PC-9 (cell line): ENCODE results near the gene TMEM132D.

ENCODE experiments used
- EZH2 ChIP-seq: fragments of 200-600 bp; sonication (generic); IDR thresholded peaks from 2 replicates; pipeline ENCODE4 v1.8.0; 2017; ENCODE audit warnings: antibody characterized with exemption, low read depth
- TF ChIP-seq, protein P1 (sequence below): fragments of 200-600 bp; sonication (generic); conservative IDR thresholded peaks from 2 replicates; pipeline ENCODE4 v1.6.1; 2017; ENCODE audit warnings: mixed run types, antibody characterized with exemption, mild to moderate bottlenecking, moderate library complexity

DNA sequence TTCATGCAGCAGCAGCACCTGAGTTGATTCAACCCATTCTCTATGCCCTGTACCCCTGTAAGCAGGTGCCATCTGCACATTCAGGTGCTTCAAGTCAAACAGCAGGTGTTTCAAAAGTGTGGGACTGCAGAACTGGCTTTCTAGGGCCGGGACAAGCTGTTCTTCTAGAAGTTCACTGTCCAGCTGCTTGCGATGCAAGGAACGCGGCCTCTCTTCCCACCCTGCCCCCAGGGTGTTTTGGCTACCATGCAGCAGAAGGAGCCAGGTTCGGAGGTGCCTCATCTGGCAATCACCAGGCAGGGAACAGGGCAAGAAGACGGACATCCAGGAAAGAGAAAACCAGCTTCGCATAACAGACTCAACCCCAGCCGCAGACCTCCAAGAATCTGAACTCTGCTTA lies 35.2 kb downstream of the TMEM132D start:
- TF ChIP-seq, protein P1, sequence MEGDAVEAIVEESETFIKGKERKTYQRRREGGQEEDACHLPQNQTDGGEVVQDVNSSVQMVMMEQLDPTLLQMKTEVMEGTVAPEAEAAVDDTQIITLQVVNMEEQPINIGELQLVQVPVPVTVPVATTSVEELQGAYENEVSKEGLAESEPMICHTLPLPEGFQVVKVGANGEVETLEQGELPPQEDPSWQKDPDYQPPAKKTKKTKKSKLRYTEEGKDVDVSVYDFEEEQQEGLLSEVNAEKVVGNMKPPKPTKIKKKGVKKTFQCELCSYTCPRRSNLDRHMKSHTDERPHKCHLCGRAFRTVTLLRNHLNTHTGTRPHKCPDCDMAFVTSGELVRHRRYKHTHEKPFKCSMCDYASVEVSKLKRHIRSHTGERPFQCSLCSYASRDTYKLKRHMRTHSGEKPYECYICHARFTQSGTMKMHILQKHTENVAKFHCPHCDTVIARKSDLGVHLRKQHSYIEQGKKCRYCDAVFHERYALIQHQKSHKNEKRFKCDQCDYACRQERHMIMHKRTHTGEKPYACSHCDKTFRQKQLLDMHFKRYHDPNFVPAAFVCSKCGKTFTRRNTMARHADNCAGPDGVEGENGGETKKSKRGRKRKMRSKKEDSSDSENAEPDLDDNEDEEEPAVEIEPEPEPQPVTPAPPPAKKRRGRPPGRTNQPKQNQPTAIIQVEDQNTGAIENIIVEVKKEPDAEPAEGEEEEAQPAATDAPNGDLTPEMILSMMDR = no peak
- no peak for TF ChIP-seq EZH2
